Smooth muscle cell (in vitro differentiated cells): ENCODE measurements around the gene MAN1A1. TPM values are rescaled to one million over a fixed set of nuclear protein-coding genes. Genes with fewer than 3 reads are reported as not detected.

Experiments
- DNase-seq: peaks from one replicate; lab custom pipeline; 2025; ENCODE audit not compliant: unreplicated experiment; lab: John Stamatoyannopoulos, UW
- H2AFZ ChIP-seq: fragments of 200-600 bp; sonication (generic); 2 replicates; pipeline ENCODE4 v1.6.0; 2016; ENCODE audit warnings: antibody characterized with exemption, low read depth, mild to moderate bottlenecking
- H3F3A ChIP-seq: fragments of 200-600 bp; sonication (generic); 2 replicates; pipeline ENCODE4 v1.6.0; 2017; ENCODE audit warnings: antibody characterized with exemption, low read depth
- H3K27ac ChIP-seq: fragments of 200-600 bp; sonication (generic); 2 replicates; pipeline ENCODE4 v1.5.1; 2016; ENCODE audit warnings: low read depth, mild to moderate bottlenecking
- H3K27me3 ChIP-seq: fragments of 200-600 bp; sonication (generic); 2 replicates; pipeline ENCODE4 v1.6.1; 2016; ENCODE audit warnings: low read depth, mild to moderate bottlenecking
- H3K36me3 ChIP-seq: fragments of 200-600 bp; sonication (generic); 2 replicates; pipeline ENCODE4 v1.5.1; 2016; ENCODE audit warnings: low read depth
- H3K4me1 ChIP-seq: fragments of 200-600 bp; sonication (generic); 2 replicates; pipeline ENCODE4 v1.5.1; 2016; ENCODE audit warnings: low read depth
- H3K4me2 ChIP-seq: fragments of 200-600 bp; sonication (generic); 2 replicates; pipeline ENCODE4 v1.6.0; 2016; ENCODE audit warnings: mild to moderate bottlenecking
- H3K4me3 ChIP-seq: fragments of 200-600 bp; sonication (generic); 2 replicates; pipeline ENCODE4 v1.5.1; 2016; ENCODE audit warnings: mild to moderate bottlenecking
- H3K79me2 ChIP-seq: fragments of 200-600 bp; sonication (generic); 2 replicates; pipeline ENCODE4 v1.6.0; 2016; ENCODE audit warnings: low read depth, mild to moderate bottlenecking
- H3K9ac ChIP-seq: fragments of 200-600 bp; sonication (generic); 2 replicates; pipeline ENCODE4 v1.6.0; 2016; ENCODE audit warnings: low read depth
- H3K9me3 ChIP-seq: fragments of 200-600 bp; sonication (generic); replicated peaks from 2 replicates; pipeline ENCODE4 v1.5.1; 2016; ENCODE audit warnings: low read depth
- H4K20me1 ChIP-seq: fragments of 200-600 bp; sonication (generic); 2 replicates; pipeline ENCODE4 v1.6.0; 2016; ENCODE audit warnings: low read depth
- CTCF ChIP-seq: fragments of 200-600 bp; sonication (generic); IDR thresholded peaks from 2 replicates; pipeline ENCODE4 v1.5.1; 2017; ENCODE audit warnings: borderline replicate concordance, mild to moderate bottlenecking, antibody characterized with exemption; ENCODE audit not compliant: insufficient read depth, poor library complexity, severe bottlenecking
- WGBS: methylation state at CpG from one replicate; pipeline ENCODE4 v1.1.7; 2016; ENCODE audit warnings: low lambda C conversion rate; 5-methylcytosine and 5-hydroxymethylcytosine counted together
- polyA plus RNA-seq: library from polyadenylated mRNA; unstranded; fragments of >200 nt; fragmentation: Nextera tagmentation; extraction: Ambion mirVana; gene quantifications from 2 replicates; pipeline ENCODE4 v1.2.1, GENCODE V29; 2016
- total RNA-seq: library from RNA; depleted of rRNA; stranded (reverse); fragments of >200 nt; gene quantifications from 2 replicates; pipeline ENCODE4 v1.2.3, GENCODE V29; 2014

Gene MAN1A1
- total and polyA plus RNA-seq, 2 experiments from 2014 or later, result 57.1 to 127 TPM

- Histone ChIP-seq H3K27me3 (no peaks in the 10 kb centered on the region), H3K79me2 (peaks cover 49% of the 10 kb centered on the region), H4K20me1 (peaks cover 8% of the 10 kb centered on the region), H3K4me3 (no peak overlapping the region), H3F3A (no peaks in the 10 kb centered on the region), H3K4me1 (peaks cover 12% of the 10 kb centered on the region), H2AFZ (no peak overlapping the region), H3K9me3 (no peaks in the 10 kb centered on the region), H3K36me3 (no peaks in the 10 kb centered on the region), H3K9ac (no peak overlapping the region), H3K27ac (no peak overlapping the region), H3K4me2 (no peak overlapping the region)
- TF ChIP-seq CTCF, result no peak
- 99% methylated on average over 2 of the region's 2 CpGs for WGBS
- DNase-seq, result no peak
These were observed 105.9 kb downstream of the MAN1A1 start for GRCh38 chr6:119243657-119244056.

- peaks cover 12% of the 10 kb centered on the region for H3K4me1 ChIP-seq
- no peaks in the 10 kb centered on the region for H3K27me3 ChIP-seq
- TF ChIP-seq CTCF, result no peak
- H4K20me1 ChIP-seq, result peaks cover 8% of the 10 kb centered on the region
- H3K4me3 ChIP-seq, result no peak overlapping the region
- H3K4me2 ChIP-seq, result no peak overlapping the region
- H2AFZ ChIP-seq, result no peak overlapping the region
- no peaks in the 10 kb centered on the region for H3K36me3 ChIP-seq
- H3F3A ChIP-seq, result no peaks in the 10 kb centered on the region
- H3K27ac ChIP-seq, result peak overlapping the region; percentile 37
- no peak overlapping the region for H3K9ac ChIP-seq
- no peak for DNase-seq
- H3K79me2 ChIP-seq, result peaks cover 43% of the 10 kb centered on the region
- no peaks in the 10 kb centered on the region for H3K9me3 ChIP-seq
These were observed 106.5 kb downstream of the MAN1A1 start for GRCh38 chr6:119243037-119243436.

- H4K20me1 ChIP-seq, result peaks cover 8% of the 10 kb centered on the region
- H3K27me3 ChIP-seq, result no peaks in the 10 kb centered on the region
- H3K4me1 ChIP-seq, result peaks cover 12% of the 10 kb centered on the region
- TF ChIP-seq CTCF, result no peak
- peak overlapping the region; percentile 37 for H3K27ac ChIP-seq
- no peak overlapping the region for H3K4me3 ChIP-seq
- H3K9me3 ChIP-seq, result no peaks in the 10 kb centered on the region
- H3K9ac ChIP-seq, result no peak overlapping the region
- WGBS, result 76% methylated on average over 3 of the region's 3 CpGs
- no peak overlapping the region for H2AFZ ChIP-seq
- H3K4me2 ChIP-seq, result no peak overlapping the region
- no peaks in the 10 kb centered on the region for H3F3A ChIP-seq
- H3K79me2 ChIP-seq, result peaks cover 34% of the 10 kb centered on the region
- no peak for DNase-seq
- no peaks in the 10 kb centered on the region for H3K36me3 ChIP-seq
These were observed 107.8 kb downstream of the MAN1A1 start for GRCh38 chr6:119241540-119242309.

- no peaks in the 10 kb centered on the region for H3F3A ChIP-seq
- no peak for TF ChIP-seq CTCF
- peak overlapping the region; percentile 37 for H3K27ac ChIP-seq
- H3K36me3 ChIP-seq, result no peaks in the 10 kb centered on the region
- H3K27me3 ChIP-seq, result no peaks in the 10 kb centered on the region
- H3K9me3 ChIP-seq, result no peaks in the 10 kb centered on the region
- DNase-seq, result no peak
- H3K4me2 ChIP-seq, result no peak overlapping the region
- WGBS, result 10% methylated on average over 2 of the region's 2 CpGs
- H3K4me3 ChIP-seq, result no peak overlapping the region
- peaks cover 12% of the 10 kb centered on the region for H3K4me1 ChIP-seq
- no peak overlapping the region for H3K9ac ChIP-seq
- H4K20me1 ChIP-seq, result peaks cover 8% of the 10 kb centered on the region
- peaks cover 30% of the 10 kb centered on the region for H3K79me2 ChIP-seq
- no peak overlapping the region for H2AFZ ChIP-seq
These were observed 108.5 kb downstream of the MAN1A1 start for GRCh38 chr6:119241111-119241465.
